HG03095 (cell line): ENCODE data around the gene NFIB.

Experiments
- ATAC-seq: cut with Tn5 transposase; IDR thresholded peaks from one replicate; pipeline ENCODE4 v1.9.1; 2021; ENCODE audit warnings: moderate library complexity; ENCODE audit not compliant: unreplicated experiment

NFIB gene

DNA sequence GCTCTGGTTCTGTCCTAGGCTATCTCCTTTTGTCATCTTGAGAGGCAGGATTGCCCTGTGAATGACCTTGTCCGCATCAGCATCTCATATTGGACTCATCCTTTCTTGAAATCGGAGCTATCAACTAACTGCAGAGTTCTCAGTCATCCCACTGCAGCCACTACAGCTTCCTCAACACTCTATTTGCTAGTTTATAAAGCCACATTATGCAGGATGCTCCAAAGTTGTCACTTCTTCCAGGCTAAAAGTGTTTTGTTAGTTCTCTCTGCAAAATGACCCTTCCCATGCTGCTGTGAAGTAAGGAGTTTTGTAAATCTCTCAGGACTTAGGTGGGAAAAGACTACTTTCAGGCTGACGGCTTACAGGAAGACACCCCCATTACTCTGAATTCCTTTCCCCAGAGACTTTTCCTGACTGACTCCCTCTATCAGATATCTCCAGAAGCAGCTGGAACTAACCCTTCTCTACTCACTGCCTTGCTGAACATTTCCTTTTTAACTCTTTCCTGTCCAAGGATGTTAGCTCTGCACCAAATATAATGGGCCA, 257.6 kb downstream of the NFIB start:
- no peak for ATAC-seq

GRCh38 chr9:14054096-14054495, 259.8 kb downstream of the NFIB start:
- ATAC-seq = no peak

DNA sequence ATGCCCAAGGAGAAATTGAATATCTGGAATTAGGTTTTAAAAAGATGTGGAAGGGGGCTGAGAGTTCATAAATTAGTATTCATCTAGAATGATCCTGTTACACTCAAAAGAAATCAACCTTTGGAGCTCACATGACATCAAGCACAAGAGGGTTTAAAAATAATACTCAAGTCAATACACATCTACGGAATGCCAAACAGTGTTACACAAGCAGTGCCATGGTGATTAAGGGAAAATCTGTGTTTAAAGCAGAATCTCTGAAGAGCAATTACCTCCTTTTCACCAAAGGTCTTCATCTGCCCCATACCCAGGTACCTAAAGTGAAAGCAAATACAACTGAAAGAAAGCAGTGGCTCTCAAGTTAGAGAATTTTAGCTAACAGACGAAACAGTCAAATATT, 261.6 kb downstream of the NFIB start:
- no peak for ATAC-seq

DNA sequence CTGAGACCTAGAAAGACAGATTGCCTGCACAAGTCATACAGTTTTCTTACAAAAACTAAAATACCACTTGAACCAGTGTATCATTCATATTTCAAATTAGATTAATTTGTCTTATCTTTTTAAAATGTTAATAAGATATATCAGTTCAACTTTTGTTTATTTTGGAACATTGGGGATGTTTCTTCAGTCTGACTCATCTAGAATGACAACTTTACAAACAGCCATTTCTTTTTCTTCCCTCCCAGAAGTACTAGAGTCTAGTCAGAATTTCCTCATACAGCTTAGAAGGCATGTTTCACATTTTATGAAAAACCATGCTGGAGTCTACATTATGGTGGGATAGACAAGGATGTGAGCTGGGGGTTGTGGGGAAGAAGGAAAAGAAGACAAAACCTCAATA, 262.5 kb downstream of the NFIB start:
- ATAC-seq = no peak

- no peak for ATAC-seq
Observed at GRCh38 chr9:14043483-14043882, 270.5 kb downstream of the NFIB start.

GRCh38 chr9:14037331-14037730, 276.6 kb downstream of the NFIB start:
- ATAC-seq = no peak

DNA sequence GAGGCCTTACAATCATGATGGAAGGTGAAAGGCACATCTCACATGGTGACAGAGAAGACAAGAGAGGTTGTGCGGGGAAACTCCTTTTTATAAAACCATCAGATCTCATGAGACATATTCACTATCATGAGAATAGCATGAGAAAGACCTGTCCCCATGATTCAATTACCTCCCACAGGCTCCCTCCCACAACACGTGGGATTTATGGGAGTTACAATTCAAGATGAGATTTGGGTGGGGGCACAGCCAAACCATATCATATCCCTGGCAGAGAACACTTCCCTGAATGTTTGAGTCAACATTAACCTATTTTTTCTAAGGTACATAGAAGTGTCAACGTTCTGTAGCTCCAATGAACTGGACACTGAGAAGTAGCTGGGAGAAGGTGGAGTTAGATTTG, 280.9 kb downstream of the NFIB start:
- no peak for ATAC-seq
